ENCODE results near the gene TMEM54. TPM values are rescaled to one million over a fixed set of nuclear protein-coding genes. Genes with fewer than 3 reads are reported as not detected.
"Not testable (repeated sequence)": the region's sequence is repeated elsewhere in the genome, so short reads cannot be mapped to it uniquely, and the experiment has no call there.

TMEM54 gene
- total RNA-seq, 4 donors from 2014 or later, result 228 to 892 (median 538) TPM

DNA sequence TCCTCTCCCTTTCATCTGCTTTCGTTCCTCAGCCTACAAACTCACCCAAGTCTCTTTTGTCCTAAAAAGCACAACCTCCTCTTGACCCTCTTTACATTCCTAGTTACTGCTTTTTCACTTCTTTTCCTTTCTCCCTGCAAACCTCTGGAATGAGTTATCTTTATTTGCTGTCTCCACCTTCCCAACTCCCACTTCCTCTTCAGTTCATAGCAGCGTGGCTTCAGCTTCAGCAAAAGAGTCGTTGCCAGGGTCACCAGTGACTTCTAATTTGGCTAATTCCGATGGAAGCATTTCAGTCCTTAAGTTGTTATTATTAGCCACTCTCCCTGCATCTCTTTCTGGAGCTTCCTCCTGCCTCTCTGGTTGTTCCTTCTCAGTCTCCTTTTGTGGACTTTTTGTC is 6.2 kb upstream of the TMEM54 start:
- Histone ChIP-seq H3K9me3 (no peaks in the 10 kb centered on the region), H3K27ac (peak overlapping the region in 1 of 4 donors; percentile 5), H3K4me3 (no peak overlapping the region), H3K4me1 (no peaks in the 10 kb centered on the region), H3K27me3 (no peaks in the 10 kb centered on the region), H3K36me3 (no peaks in the 10 kb centered on the region)
- no peak for DNase-seq
- TF ChIP-seq POLR2A (IDR thresholded peaks at IDR 0.05), result no peak
- TF ChIP-seq, protein P1, sequence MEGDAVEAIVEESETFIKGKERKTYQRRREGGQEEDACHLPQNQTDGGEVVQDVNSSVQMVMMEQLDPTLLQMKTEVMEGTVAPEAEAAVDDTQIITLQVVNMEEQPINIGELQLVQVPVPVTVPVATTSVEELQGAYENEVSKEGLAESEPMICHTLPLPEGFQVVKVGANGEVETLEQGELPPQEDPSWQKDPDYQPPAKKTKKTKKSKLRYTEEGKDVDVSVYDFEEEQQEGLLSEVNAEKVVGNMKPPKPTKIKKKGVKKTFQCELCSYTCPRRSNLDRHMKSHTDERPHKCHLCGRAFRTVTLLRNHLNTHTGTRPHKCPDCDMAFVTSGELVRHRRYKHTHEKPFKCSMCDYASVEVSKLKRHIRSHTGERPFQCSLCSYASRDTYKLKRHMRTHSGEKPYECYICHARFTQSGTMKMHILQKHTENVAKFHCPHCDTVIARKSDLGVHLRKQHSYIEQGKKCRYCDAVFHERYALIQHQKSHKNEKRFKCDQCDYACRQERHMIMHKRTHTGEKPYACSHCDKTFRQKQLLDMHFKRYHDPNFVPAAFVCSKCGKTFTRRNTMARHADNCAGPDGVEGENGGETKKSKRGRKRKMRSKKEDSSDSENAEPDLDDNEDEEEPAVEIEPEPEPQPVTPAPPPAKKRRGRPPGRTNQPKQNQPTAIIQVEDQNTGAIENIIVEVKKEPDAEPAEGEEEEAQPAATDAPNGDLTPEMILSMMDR (IDR thresholded peaks at IDR 0.05), result no peak

DNA sequence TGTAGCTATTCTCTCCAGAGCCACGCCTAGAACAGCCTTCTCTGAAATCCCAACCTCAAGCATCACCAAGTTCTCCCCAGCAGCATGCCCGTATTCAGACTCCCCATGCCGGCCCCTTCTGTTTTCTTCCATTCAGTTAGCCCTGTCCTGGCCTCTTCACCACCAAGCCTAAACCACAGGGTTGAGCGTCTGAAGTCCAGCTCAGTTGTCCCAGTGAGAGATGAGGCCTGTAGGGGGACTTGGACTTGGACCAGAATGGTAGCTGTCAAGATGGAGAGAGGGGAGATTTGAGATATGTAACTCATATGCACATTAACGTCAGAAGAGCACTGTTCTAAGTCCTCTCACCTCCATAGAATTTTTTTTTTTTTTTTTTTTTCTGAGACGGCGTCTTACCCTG is 5.5 kb upstream of the TMEM54 start:
- Histone ChIP-seq H3K36me3 (no peaks in the 10 kb centered on the region), H3K27me3 (no peaks in the 10 kb centered on the region), H3K27ac (no peak overlapping the region), H3K9me3 (no peaks in the 10 kb centered on the region), H3K4me1 (no peaks in the 10 kb centered on the region), H3K4me3 (no peak overlapping the region)
- TF ChIP-seq, protein P1 (IDR thresholded peaks at IDR 0.05), result no peak
- no peak for TF ChIP-seq POLR2A (IDR thresholded peaks at IDR 0.05)
- DNase-seq, result no peak

DNA sequence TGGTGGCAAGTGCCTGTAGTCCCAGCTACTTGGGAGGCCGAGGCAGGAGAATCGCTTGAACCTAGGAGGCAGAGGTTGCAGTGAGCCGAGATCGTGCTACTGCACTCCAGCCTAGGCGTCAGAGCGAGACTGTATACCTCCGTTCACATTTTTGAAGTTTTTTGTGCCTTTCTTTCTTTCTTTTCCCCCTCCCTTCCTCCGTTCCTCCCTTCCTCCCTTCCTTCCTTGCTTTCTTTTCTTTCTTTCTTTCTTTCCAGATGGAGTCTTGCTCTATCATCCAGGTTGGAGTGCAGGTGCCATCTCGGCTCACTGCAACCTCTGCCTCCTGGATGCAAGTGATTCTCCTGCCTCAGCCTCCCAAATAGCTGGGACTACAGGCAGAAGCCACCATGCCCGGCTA is 4.4 kb upstream of the TMEM54 start:
- H3K27me3 ChIP-seq, H3K4me1 ChIP-seq, DNase-seq, H3K9me3 ChIP-seq, H3K4me3 ChIP-seq, H3K36me3 ChIP-seq: not testable (repeated sequence)
- H3K27ac ChIP-seq, result peak overlapping the region in 3 of 4 donors; percentile 71 to 93 (median 86)

DNA sequence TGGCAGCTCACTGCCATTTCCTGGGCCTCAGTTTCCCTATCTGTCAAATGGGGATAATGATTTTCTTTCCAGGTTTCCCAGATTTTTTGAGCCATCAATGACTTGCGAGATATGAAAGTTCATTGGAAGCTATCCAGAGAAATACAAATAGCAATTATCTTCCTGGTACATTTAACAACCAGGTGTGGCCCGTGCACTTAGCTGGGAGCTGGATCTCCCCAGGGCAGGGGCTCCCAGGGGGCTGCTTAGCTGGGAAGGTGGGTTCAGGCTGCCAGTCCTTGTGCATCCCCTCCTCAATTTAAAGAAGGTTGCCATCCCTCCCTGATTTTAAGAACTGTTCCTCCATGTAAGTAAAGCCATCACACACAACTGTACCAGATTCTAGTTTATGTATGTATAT is 3.6 kb upstream of the TMEM54 start:
- DNase-seq, result peak in 1 of 3 donors; percentile 56
- Histone ChIP-seq H3K4me3 (no peak overlapping the region), H3K4me1 (peaks cover 0 to 2% (median 0%) of the 10 kb centered on the region in 4 donors), H3K27me3 (no peaks in the 10 kb centered on the region), H3K9me3 (no peaks in the 10 kb centered on the region), H3K27ac (peak overlapping the region in 3 of 4 donors; percentile 71 to 93 (median 86)), H3K36me3 (no peaks in the 10 kb centered on the region)
- TF ChIP-seq, protein P1 (IDR thresholded peaks at IDR 0.05), result no peak
- TF ChIP-seq POLR2A (IDR thresholded peaks at IDR 0.05), result peak in 1 of 2 donors; percentile 21

DNA sequence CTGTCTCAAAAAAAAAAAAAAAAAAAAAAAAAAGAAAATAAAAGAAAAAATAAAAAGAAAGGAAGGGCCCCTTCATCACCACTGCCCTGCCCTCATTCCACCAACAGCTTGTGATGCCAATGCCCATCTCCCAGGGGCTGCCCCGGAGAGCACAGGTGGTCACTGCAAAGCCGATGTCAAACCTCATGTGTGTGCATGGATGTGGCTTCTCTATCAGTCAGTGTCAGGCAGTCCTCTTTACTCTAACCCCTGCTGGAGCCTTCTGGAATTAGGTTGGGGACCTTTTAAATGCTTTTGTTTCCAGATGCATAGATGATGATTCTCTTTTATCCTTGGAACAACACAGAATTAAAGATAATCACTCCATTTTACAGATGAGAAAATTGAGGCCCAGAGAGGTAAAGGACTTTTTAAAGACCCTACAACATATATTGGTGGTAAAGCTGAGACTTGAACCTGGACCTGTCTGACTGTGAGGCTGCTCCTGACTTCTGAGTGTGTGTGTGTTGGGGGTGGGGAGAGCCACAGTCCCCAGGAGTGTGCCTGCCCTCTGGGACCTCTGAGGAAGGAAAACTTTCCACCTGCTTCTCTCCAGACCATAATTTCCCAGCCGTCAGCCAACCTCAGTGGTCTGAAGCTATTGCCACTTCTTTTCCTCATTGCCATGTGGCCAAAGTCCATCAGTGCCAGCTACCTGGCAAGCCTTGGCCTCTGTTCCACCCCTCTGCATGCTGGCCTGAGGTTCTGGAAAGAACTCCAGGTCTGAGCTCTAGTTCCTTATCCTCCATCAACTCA is 3.0 kb upstream of the TMEM54 start:
- peak overlapping the region in 3 of 4 donors; percentile 71 to 93 (median 86) for H3K27ac ChIP-seq
- TF ChIP-seq, protein P1 (IDR thresholded peaks at IDR 0.05), result peak in 1 of 6 experiments; percentile 12
- peak in 1 of 2 donors; percentile 63 for TF ChIP-seq POLR2A (IDR thresholded peaks at IDR 0.05)
- no peaks in the 10 kb centered on the region for H3K27me3 ChIP-seq
- H3K4me1 ChIP-seq, result peaks cover 0 to 6% (median 0%) of the 10 kb centered on the region in 4 donors
- DNase-seq, result peak in 2 of 3 donors; percentile 82 to 89
- H3K9me3 ChIP-seq, result no peaks in the 10 kb centered on the region
- H3K4me3 ChIP-seq, result no peak overlapping the region
- no peaks in the 10 kb centered on the region for H3K36me3 ChIP-seq

DNA sequence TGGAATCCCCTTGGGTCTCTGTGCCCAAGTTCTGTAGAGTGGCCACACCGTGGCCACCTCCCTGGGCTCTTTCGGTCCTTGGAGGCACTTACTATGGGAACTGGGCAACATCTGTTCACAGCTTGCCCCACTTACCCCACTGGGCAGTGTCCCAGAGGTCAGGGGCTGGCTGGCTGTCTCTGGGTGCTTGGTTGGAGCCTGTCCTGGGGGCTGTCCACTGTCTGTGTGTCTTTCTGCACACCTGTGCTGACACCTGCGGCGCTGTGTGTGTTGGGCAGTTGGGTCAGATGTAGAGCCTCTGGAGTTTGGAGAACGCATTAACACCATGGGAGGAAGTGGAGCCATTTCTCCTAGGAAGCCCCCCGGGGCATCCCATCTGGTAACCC is 1.3 kb upstream of the TMEM54 start:
- H3K27ac ChIP-seq, result peak overlapping the region in 3 of 4 donors; percentile 82 to 97 (median 84)

More for the DNA sequence above, 1.3 kb upstream of the TMEM54 start:
- no peaks in the 10 kb centered on the region for H3K9me3 ChIP-seq
- peaks cover 0 to 6% (median 1%) of the 10 kb centered on the region in 4 donors for H3K4me1 ChIP-seq
- H3K36me3 ChIP-seq, result peaks cover 0 to 1% (median 0%) of the 10 kb centered on the region in 3 donors
- no peaks in the 10 kb centered on the region for H3K27me3 ChIP-seq
- H3K4me3 ChIP-seq, result no peak overlapping the region
- TF ChIP-seq, protein P1 (IDR thresholded peaks at IDR 0.05), result no peak
- no peak for TF ChIP-seq POLR2A (IDR thresholded peaks at IDR 0.05)
- no peak for DNase-seq
